ENCODE data around the gene ABCA3.
"Not testable (repeated sequence)": the region's sequence is repeated elsewhere in the genome, so short reads cannot be mapped to it uniquely, and the experiment has no call there.

Gene ABCA3

DNA sequence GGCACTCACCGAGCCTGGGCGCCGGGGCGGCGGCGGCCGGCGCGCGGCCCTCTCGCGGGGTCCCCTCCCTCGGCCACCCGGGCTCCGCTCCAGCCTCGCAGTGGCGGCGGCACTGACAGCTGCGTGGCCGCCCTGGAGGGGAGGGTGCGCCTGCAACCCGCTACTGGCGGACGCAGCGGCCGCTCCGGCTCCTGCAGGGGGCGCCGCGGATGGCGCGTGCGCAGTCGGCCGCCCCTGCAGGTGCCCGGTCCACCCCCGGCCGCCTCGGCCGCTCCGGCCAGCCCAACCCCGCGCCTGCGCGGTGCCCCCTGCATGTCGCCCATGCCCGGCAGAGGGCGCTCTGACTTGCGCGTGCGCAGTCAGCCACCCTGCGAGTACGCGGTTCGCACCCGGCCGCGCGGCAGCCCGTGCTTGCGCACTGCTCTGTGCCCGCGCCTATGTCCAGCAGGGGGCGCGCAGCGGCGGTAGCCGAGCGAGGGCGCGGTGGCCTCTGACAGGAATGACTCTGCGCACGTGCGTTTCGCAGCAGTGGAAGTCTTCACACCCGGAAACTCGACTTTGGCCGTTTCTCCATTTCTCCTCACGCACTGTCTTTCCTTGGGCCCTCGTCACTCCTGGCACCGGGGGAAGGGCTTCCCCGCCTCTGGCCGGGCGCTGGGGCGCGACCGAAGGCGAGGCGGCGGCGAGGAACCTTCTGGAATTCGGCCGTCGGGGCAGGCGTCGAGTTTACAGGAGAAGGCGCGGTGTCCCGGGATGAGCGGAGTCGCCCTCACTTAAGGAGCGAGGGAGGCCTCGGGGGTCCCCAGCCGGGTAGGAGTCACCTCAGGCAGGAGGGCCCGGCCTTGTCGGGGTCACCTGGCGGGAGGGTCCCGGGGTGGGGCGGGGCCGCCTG, at the start of gene ABCA3:
ABCA3 (minus strand) TSS at position 165 of the 892 bp plus-strand sequence. CDS start 14,262 bp downstream, outside the sequence.
- peak; percentile 95 for DNase-seq

DNA sequence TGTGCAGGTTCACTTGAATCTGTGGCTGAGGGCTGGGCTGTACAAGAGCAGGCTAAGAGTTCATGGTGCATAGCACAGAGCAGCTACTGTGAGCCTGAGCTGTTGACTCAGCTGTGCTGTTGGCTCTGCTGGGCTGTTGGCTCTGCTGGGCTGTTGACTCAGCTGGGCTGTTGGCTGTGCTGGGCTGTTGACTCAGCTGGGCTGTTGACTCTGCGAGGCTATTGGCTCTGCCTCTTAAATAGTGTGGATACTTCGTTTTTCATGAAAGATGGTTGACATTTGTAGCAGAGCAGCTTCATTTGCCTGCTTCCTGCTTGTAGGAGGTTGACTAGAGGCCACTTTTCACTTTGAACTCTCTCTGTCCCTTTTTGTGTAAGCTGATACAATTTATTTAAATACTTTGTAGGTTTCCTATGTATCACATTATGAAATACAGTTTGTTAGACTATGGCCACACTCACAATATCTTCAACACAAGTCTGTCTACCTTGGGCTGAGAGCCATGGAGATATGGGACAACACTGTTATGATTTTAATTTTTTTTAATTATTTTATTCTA, 48.4 kb upstream of the ABCA3 start:
- no peak for DNase-seq

DNA sequence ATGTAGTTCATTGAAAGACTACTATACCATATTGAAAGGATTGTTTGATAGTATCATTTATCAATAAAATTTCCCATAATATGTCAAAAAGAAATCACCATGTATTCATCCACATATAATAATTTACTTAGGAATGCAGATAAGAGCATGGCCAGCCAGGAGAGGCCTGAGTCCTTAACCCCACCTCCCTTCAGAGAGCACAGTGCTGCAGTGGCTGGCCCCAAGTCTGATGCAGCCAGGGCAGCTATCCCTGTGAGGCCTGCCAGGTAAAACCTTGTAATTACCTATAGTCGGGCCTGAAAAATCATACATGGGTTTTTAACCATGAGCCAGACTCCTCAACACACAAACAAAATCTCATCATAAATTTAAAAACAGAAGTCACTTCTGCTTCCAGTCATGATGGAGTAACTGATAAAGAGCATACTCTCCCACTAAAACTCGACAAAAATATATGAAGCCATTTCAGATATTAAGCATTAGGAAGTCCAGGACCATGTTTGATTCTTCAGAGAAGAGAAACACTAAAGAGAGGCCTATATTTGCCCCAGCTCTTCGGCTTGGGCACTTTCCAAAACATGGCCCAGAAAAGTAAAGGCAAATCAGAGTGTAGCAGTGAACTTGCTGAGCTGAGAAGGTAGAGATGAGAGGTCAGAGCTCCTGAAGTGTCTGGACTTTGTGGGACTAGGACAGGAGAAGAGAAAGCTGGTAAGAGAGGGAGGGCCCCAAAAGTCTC, 47.8 kb upstream of the ABCA3 start:
- no peak for DNase-seq

DNA sequence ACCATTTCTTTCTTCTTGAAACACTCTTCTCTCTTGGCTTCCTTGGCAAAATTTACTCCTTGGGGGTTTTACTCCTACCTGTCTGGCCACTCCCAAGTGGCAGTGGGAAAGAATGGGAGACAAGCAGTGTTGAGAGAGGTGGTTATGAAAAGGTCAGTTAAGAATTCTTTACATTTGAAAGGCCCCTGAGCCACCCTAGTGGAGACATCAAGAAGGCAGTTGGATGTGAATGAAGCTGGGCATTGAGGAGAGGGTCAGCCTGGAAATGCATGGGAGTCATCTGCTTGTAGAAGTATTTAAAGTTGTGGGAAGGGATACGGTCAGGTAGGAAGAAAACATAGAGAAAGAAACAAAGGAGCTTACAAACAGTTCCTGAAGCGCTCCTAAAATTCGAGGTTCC, 46.5 kb upstream of the ABCA3 start:
- no peak for DNase-seq

DNA sequence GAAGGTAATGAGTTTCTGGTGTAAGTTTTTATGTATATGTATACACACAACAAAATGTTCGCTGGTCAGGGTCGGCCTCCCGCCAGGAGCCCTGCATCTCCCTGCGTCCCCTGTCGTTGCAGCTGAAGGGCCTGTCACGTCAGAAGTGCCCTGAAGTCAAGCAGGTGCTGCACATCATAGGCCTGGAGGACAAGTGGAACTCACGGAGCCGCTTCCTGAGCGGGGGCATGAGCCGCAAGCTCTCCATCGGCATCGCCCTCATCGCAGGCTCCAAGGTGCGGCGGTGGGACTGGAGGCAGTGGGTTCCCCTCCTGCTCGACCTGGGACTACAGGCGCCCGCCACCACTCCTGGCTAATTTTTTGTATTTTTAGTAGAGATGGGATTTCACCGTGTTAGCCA, 45.5 kb upstream of the ABCA3 start:
- not testable (repeated sequence) for DNase-seq

DNA sequence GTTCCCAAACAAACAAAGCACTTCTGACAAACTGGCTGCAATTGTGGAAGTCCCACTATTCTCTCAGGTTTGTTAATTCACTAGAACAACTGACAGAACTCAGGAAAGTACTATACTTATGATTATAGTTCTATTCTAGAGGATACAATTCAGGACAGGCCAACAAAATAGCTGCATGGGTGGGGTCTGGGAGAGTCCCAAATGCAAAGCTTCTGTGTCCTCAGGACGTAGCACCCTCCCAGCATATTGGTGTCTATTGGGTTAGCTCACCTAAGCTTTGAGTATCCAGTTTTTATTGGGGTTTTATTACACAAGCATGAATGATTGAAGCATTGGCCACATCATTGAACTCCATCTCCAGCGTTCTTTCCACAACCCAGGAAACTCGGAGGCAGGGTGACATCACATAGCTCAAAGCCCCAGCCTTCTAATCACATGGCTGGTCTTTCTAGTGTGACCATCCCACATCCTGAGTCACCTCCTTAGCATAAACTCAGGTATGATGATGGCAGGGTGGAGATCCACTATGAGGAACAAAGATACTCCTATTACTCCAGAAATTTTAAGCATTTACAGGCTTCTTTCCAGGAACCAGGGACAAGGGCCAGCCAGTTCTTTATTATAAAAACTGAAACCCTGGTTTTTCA, 44.8 kb upstream of the ABCA3 start:
- no peak for DNase-seq

DNA sequence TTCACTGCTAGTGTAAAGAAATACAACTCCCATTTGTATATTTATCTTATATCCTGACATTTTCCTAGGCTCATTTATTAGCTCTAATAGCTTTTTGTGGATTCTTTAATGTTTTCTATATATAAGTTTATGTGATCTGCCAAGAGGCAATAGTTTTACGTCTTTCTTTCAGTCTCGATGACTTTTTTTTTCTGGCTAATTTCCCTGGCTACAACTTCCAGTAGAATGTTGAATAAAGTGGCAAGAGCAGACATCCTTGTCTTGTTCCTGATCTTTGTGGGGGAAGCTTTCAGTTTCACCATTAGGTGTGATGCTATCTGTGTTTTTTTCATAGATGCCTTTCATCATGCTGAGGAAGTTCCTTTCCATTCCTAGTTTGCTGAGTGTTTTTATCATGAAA, 43.9 kb upstream of the ABCA3 start:
- no peak for DNase-seq

DNA sequence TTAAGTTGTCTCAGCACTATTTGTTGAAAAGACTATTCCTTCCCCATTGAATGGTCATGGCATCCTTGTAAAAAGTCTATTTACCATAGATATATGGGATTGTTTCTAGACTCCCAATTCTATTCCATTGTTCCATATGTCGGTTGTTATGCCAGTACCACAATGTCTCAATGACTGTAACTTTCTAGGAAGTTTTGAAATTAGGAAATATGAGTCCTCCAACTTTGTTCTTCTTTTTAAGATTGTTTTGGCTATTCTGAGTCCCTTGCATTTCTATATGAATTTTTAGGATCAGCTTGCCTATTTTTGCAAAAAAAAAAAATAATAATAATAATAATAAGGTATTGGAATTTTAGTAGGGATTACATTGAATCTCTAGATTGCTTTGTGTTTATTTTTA, 43.0 kb upstream of the ABCA3 start:
- no peak for DNase-seq

DNA sequence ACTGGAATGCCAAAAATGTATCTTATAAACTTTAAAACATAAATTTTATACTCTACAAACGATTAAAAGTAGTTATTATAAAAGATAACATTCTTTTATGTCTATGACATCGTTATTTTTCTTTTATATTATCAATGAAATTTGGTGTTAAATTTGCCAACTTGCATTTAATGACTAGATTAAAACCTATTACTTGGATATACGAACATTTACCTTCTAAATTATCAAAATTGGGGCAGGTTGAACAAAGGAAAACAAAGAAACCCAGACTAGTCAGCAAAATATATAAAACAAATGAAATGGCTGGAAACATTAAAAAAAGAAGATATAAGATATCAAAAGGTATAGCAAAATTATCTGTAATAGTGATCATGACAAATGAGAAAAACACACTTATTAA, 34.1 kb upstream of the ABCA3 start:
- DNase-seq: no peak

DNA sequence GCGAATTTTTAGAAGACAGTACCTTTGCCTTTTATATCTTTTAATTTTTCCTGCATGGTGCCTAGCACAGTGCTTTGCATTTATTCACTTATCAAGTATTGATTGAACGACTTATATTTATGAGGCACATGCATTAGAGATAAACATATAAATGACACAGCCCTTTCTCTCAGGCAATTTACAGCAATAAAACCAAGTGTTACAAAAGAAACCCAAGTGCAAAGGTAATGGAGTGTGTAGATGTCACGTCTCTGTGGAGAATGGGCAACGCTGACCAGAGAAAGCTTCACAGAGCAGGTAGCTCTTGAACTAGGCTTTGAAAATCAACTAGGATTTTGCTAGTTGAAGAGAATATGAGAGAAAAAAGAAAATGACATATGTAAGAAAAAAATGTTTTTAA, 32.6 kb upstream of the ABCA3 start:
- no peak for DNase-seq

DNA sequence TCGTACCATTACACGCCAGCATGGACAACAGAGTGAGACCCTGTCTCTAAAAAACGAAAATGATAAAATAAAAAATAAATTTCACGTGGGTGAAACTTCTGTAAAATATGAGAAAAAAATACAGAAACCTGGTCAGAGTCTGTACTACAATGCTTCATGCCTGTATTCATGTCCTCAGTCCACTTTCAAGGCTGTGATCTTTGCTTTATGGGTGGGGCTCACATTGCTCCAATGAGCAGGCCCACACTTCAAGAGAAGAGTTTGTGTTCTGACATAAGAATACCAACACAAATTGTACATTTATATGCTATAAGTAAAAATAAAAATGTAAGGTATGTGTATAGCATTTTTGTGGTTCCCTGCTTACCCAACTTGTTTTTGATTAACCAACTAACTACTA, 32.2 kb upstream of the ABCA3 start:
- no peak for DNase-seq

DNA sequence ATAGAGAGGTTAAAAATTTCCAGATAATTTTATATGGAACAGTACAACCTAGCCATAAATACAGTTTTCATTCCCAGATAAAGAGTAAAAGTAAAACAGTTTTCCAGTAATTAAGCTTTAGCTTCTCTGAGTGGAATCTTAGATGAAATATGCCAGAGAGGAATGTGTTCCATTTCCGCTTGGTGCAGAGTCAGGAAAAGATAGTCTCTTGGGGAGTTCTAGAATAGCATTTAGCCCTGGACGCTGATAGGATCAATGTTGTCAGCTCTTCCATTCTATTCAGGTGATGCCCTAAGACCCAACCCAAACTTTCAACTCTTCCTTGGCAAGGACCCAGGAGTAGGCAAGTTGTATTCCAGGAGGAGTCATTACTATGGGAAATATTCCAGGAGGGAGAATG, 30.9 kb upstream of the ABCA3 start:
- DNase-seq: no peak

DNA sequence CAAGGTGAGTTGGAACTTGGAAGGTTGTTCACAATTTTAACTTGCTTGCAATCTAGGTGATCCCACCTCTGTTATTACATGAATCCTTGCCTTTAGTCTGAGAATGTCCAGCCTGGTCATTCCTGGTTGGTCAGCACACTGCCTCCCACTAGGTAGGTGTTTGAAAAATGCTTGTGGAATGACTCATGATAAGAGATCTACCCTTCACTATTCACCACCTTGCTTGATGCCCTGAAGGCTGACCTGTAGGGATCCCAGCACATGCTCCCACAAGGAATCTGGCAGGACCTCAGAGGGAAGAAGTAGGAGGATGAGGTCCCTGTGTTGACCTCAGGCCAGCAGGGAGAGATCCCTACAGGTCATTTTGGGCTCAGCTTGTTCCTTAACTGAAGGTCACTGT, 30.2 kb upstream of the ABCA3 start:
- no peak for DNase-seq

DNA sequence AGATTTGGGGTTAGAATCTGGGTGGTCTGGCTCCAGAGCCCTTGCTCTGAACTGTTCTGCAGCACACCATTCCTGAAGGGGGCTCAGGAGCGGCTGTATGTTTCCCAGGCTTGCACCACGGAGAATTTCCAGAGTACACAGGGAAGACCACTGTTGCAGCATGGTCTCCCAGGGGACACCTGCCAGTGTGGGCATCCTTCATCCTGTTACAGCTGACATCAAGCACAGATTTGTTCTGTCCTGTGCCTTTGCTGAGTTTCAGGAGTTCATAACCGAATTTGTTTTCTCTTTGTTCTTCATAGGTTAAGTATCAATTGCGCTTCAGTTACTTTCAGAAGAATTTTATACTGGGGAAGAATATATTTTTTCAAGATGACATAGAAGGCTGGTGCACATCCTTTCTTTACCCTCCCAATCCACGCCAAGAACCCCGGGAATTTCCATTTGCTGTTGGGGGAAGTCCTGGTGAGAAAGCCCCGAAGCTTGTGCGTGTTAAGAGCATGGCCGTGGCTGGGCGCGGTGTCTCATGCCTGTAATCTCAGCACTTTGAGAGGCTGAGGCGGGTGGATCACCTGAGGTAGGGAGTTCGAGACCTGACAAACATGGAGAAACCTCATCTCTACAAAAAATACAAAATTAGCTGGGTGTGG, 26.3 kb upstream of the ABCA3 start:
- no peak for DNase-seq

DNA sequence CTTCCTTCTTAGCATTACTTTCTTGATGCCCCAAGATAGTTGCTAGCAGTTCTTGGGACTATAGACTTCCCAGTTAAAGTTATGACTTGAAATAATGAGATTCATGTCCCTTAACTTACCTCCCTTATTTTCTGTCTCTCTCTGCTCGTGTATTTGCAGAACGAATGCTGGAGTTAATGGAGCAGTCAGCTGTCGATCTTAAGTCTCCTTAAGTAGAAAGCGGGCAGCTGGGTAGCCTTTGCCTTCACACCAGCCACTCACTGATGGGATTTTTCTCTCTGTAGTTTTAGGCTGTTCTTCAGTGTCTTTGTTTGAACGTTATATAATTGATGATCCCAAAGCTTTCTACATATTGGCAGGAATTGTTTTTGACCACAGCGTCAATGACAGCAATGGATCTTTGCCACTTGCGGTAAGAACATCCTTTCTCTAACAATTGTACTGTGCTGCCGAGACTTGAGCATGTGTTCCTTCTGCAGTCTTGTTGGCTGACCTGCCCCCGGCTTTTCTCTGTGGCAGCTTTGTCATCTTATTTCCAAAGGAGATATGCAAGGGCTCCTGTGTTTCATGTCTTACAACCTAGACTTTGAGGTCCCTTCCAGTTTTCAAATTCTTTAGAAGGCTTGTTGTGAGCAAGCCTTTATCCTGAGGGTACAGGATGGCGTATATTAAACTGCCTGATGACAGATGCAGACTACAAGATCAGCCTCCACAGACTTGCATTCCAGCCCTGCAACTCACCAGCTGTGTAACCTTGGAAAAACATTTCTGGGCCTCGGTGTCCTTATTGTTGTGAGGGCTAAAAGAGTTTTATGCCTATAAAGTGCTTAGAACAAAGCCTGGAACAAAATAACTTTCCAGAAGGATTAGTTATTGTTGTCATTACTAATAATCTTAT, 25.1 kb upstream of the ABCA3 start:
- no peak for DNase-seq

DNA sequence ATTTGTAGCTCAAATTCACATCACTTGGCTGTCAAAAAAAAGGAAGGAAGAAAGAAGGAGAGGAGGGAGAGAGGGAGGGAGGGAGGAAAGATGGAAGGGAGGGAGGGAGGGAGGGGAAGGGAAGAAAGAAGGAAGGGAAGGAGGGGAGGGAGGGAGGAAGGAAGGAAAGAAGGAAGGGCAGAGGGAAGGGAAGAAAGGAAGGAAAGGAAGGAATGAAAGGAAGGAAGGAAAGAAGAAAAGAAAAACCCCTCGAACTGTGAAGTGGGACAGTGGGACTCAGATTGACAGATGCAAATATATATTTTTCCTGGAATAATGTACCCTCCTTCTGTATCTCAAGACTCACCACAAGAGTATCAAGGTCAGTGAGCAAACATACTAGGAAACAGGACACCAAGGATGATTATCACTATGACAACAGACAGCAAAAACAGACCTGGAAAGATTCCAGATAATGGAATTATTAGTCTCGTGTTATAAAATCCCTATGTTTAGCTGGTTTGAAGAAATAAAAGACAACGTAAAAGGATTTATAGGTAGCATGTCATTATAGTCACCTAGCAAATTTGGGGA, 24.2 kb upstream of the ABCA3 start:
- no peak for DNase-seq

DNA sequence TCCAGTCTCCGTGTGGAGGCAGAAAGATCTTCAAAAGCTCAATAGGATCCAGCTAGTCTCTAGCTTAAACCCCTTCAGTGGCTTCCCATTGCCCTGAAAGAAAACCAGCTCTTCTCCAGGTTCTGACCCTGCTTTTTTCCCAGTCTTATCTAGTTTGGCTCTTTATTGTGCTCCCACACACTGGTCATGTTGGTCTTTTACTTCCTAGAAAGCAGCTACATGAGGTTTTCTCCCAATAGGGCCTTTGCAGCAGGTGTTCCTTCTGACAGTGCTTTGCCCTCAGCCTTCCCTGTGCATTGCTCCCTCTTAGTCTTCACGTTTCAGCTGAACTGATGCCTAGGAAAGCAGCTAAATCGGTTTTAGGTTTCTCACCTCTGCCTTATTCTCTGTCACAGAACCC, 21.7 kb upstream of the ABCA3 start:
- no peak for DNase-seq

DNA sequence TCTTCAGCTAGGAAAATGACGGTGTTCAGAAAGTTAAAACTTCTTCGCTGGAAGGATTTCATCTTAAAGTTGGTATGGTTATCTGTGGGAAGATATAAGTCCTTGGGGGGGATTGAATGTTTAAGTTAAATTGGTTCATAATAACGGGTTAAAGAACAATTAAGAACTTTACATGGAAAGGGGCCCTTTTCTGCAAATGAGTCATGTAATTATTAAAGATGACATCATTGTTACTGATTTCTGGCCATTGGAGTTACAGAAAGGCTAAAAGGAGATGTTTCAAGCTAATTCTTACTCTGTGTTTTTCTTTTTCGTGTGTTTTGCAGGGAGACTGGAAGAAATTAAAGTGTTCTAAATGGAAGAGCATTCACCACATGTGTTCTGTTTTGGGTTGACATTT, 20.6 kb upstream of the ABCA3 start:
- DNase-seq: no peak

DNA sequence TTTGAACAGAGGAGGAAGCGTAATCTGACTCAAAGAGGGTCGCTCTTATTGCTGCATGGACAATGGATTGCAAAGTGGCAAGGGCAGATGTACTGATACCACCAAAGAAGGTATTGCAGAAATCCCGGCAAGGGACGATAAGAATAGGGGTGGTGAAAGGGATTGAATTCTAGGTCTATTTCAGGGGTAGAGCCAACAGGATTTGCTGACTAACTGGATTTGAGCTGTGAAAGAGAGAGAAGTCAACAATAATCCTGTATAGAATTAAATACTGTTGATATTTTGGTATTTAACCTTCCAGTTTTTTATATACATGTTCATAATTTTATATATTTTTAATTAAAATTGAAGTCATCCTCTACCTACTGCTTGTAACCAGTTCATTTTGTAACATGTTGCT, 19.4 kb upstream of the ABCA3 start:
- DNase-seq: no peak

DNA sequence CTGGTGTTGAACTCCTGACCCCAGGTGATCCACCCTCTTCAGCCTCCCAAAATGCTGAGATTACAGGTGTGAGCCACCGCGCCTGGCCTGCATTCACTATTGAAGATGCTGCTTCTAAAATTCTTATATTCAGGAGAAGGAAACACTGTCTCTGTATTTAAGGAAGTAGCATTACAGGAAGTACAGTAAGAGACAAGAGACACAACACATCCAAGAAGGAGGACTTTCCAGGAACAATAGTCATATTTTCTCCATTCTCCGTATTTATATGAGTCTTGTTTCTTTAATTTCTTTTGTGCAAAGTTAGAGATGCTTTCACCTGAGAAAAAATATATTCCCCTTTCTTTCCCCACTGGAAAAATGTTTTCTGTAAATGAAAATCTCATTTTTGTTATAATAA, 18.3 kb upstream of the ABCA3 start:
- no peak for DNase-seq

DNA sequence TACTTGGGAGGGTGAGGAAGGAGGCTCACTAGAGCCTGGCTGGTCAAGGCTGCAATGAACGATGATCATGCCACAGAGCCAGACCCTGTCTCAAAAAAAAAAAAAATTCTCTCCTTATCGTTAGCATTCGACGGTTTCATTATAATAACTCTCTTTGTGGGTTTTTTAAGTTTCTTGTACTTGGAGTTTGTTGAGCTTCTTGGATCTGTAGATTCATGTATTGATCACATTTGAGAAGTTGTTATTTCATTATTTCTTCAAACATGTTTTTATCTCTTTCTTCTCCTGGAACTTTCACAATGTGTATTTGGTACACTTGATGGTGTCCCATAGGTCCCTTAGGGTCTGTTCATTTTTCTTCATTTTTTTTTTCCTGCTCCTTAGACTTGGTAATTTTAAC, 16.8 kb upstream of the ABCA3 start:
- no peak for DNase-seq

DNA sequence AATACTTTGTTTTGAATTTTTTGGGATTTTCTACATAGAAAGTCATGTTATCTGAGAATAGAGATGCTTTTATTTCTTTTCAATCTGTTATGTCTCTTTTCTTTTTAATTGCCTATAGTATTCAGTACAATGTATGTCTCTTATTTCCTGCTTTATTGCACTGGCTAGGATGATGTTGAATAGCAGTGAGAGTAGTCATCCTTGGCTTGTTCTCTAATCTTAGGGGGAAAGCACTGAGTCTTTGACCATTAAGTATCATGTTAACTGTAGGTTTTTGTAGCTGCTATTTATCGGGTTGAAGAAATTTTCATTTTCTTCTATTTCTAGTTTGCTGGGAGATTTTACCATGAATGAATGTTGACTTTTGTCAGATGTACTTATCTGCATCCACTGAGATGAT, 10.0 kb upstream of the ABCA3 start:
- no peak for DNase-seq

Measured in stimulated activated CD4-positive, alpha-beta T cell treated with anti-CD3 and anti-CD28 coated beads, Interleukin-4, amount 100 ng/mL, for 1 hour (primary cell).